Transverse colon (tissue), 4 donors: Measurements from ENCODE around the gene CEP41. TPM values are rescaled to one million over a fixed set of nuclear protein-coding genes. Genes with fewer than 3 reads are reported as not detected.

Experiments
- DNase-seq: peaks from one replicate; pipeline ENCODE4 v3.0.0-alpha.2; 2019
- H3K27ac ChIP-seq, 4 donors: fragments of 200-600 bp; sonication (generic); 2 replicates each; pipeline ENCODE4 v1.5.1; 2016 to 2018; ENCODE audit warnings: inconsistent platforms in 4 of 4
- H3K27me3 ChIP-seq: fragments of 200-600 bp; sonication (generic); 2 replicates; pipeline ENCODE4 v1.5.1; 2017; ENCODE audit warnings: inconsistent platforms
- H3K36me3 ChIP-seq, 4 donors: fragments of 200-600 bp; sonication (generic); 2 replicates each; pipeline ENCODE4 v1.5.1; 2017 to 2019; ENCODE audit warnings: inconsistent platforms in 4 of 4
- H3K4me1 ChIP-seq, 4 donors: fragments of 200-600 bp; sonication (generic); 2 replicates each; pipeline ENCODE4 v1.5.1; 2017 to 2020; ENCODE audit warnings: inconsistent platforms in 4 of 4
- H3K4me3 ChIP-seq, 4 donors: fragments of 200-600 bp; sonication (generic); 1 replicate in 1 of 4; 2 replicates in 3 of 4; pipeline versions ENCODE4 v1.5.1 to v1.6.1; 2017 to 2019; ENCODE audit warnings: inconsistent platforms in 4 of 4
- H3K9me3 ChIP-seq, 2 donors: fragments of 200-600 bp; sonication (generic); 2 replicates each; pipeline ENCODE4 v1.5.1; 2017 to 2019; ENCODE audit warnings: inconsistent platforms in 2 of 2
- CTCF ChIP-seq, 5 experiments: fragments of 200-600 bp in 3 of 5; fragments of 450-650 bp in 2 of 5; sonication (generic) in 3 of 5; IDR thresholded peaks; 1 replicate in 2 of 5; 2 replicates in 3 of 5; pipeline ENCODE4 v1.5.1; 2016 to 2017; ENCODE audit warnings: antibody characterized with exemption in 5 of 5, inconsistent platforms in 3 of 5, mild to moderate bottlenecking in 2 of 5, moderate library complexity in 1 of 5
- EP300 ChIP-seq: sonication (generic); formaldehyde crosslinking; IDR thresholded peaks from one replicate; pipeline ENCODE4 v1.6.1; 2017; ENCODE audit warnings: antibody characterized with exemption, low read depth
- POLR2A ChIP-seq: fragments of 450-650 bp; IDR thresholded peaks from one replicate; pipeline ENCODE4 v1.6.1; 2016; ENCODE audit warnings: antibody characterized with exemption, mild to moderate bottlenecking, moderate library complexity
- POLR2AphosphoS5 ChIP-seq, 3 donors: sonication (generic); formaldehyde crosslinking; IDR thresholded peaks; one replicate each; pipeline ENCODE4 v1.6.1; 2016; ENCODE audit warnings: antibody characterized with exemption in 3 of 3
- WGBS, 2 donors: methylation state at CpG; one replicate each; pipeline ENCODE4 v1.1.5; 2018; ENCODE audit warnings: low coverage in 1 of 2; 5-methylcytosine and 5-hydroxymethylcytosine counted together
- in situ Hi-C, 4 donors: fragments of 200-750 bp; cut with MboI; loops; one replicate each; pipeline versions ENCODE4 v1.15.0 to v1.15.1; 2017; ENCODE audit warnings: low sequenced_read_pairs in 3 of 4, low pct_ligation_motif_present in 1 of 4, low pct_unique_long_range_greater_than_20kb in 1 of 4
- intact Hi-C: fragments of 100-400 bp; cut with DNase I; formaldehyde crosslinking; loops from one replicate; pipeline ENCODE4 v1.15.1; 2023; ENCODE audit warnings: low total_unique reads
- total RNA-seq, 4 donors: library from RNA; depleted of rRNA; stranded (reverse); fragments of >200 nt; gene quantifications; one replicate each; pipeline ENCODE4 v1.1.0, GENCODE V29; 2016

The CEP41 gene
- total RNA-seq, 4 donors from 2014 or later: 0.75 to 4.8 (median 2.7) TPM; not detected in 1

GRCh38 chr7:130409712-130410072, 31.1 kb downstream of the CEP41 start:
- no peaks in the 10 kb centered on the region for H3K27me3 ChIP-seq
- no peaks in the 10 kb centered on the region for H3K4me1 ChIP-seq
- DNase-seq: no peak
- intact Hi-C loops: no loop called here
- WGBS, 2 donors: 82 to 100% methylated on average over 1 to 4 of the region's 4 CpGs
- H3K36me3 ChIP-seq: no peaks in the 10 kb centered on the region
- in situ Hi-C loops: no loop called here
- no peak overlapping the region for H3K4me3 ChIP-seq
- H3K9me3 ChIP-seq: no peaks in the 10 kb centered on the region
- TF ChIP-seq POLR2AphosphoS5 (IDR thresholded peaks at IDR 0.05) (no peak), POLR2A (no peak), EP300 (no peak), CTCF (IDR thresholded peaks at IDR 0.05) (no peak)
- peak overlapping the region in 1 of 4 donors; percentile 36 for H3K27ac ChIP-seq

GRCh38 chr7:130409067-130409711, 31.6 kb downstream of the CEP41 start:
- intact Hi-C loops (no loop called here), in situ Hi-C loops (no loop called here)
- 66 to 75% methylated on average over 3 of the region's 3 CpGs for WGBS, 2 donors
- Histone ChIP-seq H3K36me3 (no peaks in the 10 kb centered on the region), H3K4me3 (no peak overlapping the region), H3K27me3 (no peaks in the 10 kb centered on the region), H3K9me3 (no peaks in the 10 kb centered on the region), H3K4me1 (no peaks in the 10 kb centered on the region), H3K27ac (peak overlapping the region in 1 of 4 donors; percentile 36)
- DNase-seq: no peak
- TF ChIP-seq EP300 (no peak), POLR2A (no peak), CTCF (IDR thresholded peaks at IDR 0.05) (no peak), POLR2AphosphoS5 (IDR thresholded peaks at IDR 0.05) (no peak)

- in situ Hi-C loops (no loop called here), intact Hi-C loops (no loop called here)
- TF ChIP-seq EP300: no peak
- no peak for TF ChIP-seq POLR2A
- TF ChIP-seq CTCF (IDR thresholded peaks at IDR 0.05): no peak
- TF ChIP-seq POLR2AphosphoS5 (IDR thresholded peaks at IDR 0.05): no peak
- H3K27me3 ChIP-seq: no peaks in the 10 kb centered on the region
- H3K27ac ChIP-seq: no peak overlapping the region
- H3K36me3 ChIP-seq: no peaks in the 10 kb centered on the region
- no peak overlapping the region for H3K4me3 ChIP-seq
- no peaks in the 10 kb centered on the region for H3K4me1 ChIP-seq
- no peak for DNase-seq
- WGBS, 2 donors: 88 to 100% methylated on average over 2 of the region's 2 CpGs
- no peaks in the 10 kb centered on the region for H3K9me3 ChIP-seq
Observed at GRCh38 chr7:130405003-130405402, 35.8 kb downstream of the CEP41 start.

- Histone ChIP-seq H3K36me3 (no peaks in the 10 kb centered on the region), H3K9me3 (no peaks in the 10 kb centered on the region), H3K4me1 (peaks cover 0 to 1% (median 0%) of the 10 kb centered on the region in 4 donors), H3K4me3 (no peak overlapping the region), H3K27me3 (no peaks in the 10 kb centered on the region), H3K27ac (no peak overlapping the region)
- in situ Hi-C loops: no loop called here
- no peak for DNase-seq
- intact Hi-C loops: loop anchor here (5.0 kb wide), 1 partner anchor 261 kb away; no protein-coding TSS in a partner anchor
- TF ChIP-seq CTCF (IDR thresholded peaks at IDR 0.05) (no peak), POLR2AphosphoS5 (IDR thresholded peaks at IDR 0.05) (no peak), EP300 (no peak), POLR2A (no peak)
- 87 to 88% methylated on average over 3 of the region's 3 CpGs for WGBS, 2 donors
Observed at GRCh38 chr7:130401578-130401977, 39.2 kb downstream of the CEP41 start.
